Measurements from ENCODE around the gene NRIP2. TPM values are rescaled to one million over a fixed set of nuclear protein-coding genes. Genes with fewer than 3 reads are reported as not detected.

NRIP2 gene
- total and polyA plus RNA-seq, 4 experiments from 2014 or later = 0.29 to 2.0 TPM; not detected in 2

DNA sequence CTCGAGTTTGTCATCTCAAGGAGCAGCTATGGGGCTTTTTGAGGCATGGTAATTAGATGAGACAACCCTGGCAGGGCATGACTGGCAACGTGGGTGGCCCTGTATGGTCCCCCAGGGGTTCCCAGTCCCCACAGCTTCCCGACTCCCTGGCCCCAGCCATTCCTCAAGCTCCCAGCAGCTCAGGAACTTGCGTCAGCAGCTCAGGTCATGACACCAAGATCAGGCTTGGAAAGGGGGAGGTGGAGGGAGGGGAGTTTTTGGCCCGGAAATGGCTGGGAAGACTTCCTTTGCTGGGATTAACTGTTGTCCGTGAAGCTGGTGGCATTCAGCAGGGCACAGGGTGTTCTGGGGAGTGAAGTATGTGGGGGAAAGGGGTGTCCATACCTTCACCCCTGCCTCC, 10.4 kb upstream of the NRIP2 start:
- Histone ChIP-seq H3K9me3 (ENCODE audit: control insufficient read depth in 1 of 2, low read length in 2 of 2) (no peaks in the 10 kb centered on the region), H3K36me3 (ENCODE audit: insufficient read depth, low read length) (peaks cover 14% of the 10 kb centered on the region), H3K4me1 (ENCODE audit: insufficient read depth, low read length) (no peaks in the 10 kb centered on the region), H3K27ac (ENCODE audit: low read depth, low read length) (no peak overlapping the region), H3K27me3 (ENCODE audit: insufficient read depth, low read length) (no peaks in the 10 kb centered on the region), H3K4me3 (ENCODE audit: low read length in 2 of 2) (no peak overlapping the region)
- Mint-ChIP-seq H3K36me3 (peaks cover 35 to 52% of the 10 kb centered on the region in 2 donors), H3K27ac (no peak overlapping the region), H3K4me1 (peaks cover 0 to 3% (median under 1%) of the 10 kb centered on the region in 4 donors), H3K9me3 (no peaks in the 10 kb centered on the region), H3K27me3 (no peaks in the 10 kb centered on the region), H3K4me3 (no peak overlapping the region)
- ChIA-PET CTCF (ENCODE audit: partially characterized antibody) (interaction anchor here (1.1 to 1.5 kb wide), 4 partner anchors 9 to 196 kb away, joined by 3 to 6 read pairs (median 4); no protein-coding TSS in a partner anchor), POLR2A (ENCODE audit: partially characterized antibody) (no interaction called here)
- DNase-seq = no peak
- intact Hi-C loops (cut with micrococcal nuclease) = loop anchor here (10.0 kb wide), 1 partner anchor 200 kb away; no protein-coding TSS in a partner anchor

DNA sequence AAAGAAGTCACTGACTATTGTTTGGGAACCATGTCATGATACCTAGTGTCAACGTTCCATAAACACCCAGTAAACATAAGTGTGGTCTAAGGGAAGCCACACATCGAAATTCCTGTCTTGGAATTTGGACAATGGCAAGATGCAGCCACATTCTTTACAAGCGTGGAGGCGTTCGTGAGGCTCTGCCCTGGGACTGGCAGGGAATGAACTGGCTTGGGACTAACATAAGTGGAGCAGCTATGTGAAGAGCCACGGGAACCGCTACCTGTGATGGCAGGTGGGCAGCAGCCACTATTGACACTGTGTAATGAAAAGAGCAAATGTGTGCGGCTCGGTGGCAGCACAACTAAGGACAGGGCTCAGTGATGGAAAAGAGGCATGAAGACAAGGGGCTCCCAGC, 10.0 kb upstream of the NRIP2 start:
- H3K27me3 Mint-ChIP-seq = no peaks in the 10 kb centered on the region
- no peaks in the 10 kb centered on the region for H3K9me3 ChIP-seq (ENCODE audit: control insufficient read depth in 1 of 2, low read length in 2 of 2)
- peaks cover 15% of the 10 kb centered on the region for H3K36me3 ChIP-seq (ENCODE audit: insufficient read depth, low read length)
- ChIA-PET POLR2A (ENCODE audit: partially characterized antibody) (no interaction called here), CTCF (ENCODE audit: partially characterized antibody) (interaction anchor here (0.6 to 1.5 kb wide), 4 partner anchors 9 to 197 kb away, joined by 3 to 6 read pairs (median 4); no protein-coding TSS in a partner anchor)
- H3K4me1 ChIP-seq (ENCODE audit: insufficient read depth, low read length) = no peaks in the 10 kb centered on the region
- peaks cover 37 to 52% of the 10 kb centered on the region in 2 donors for H3K36me3 Mint-ChIP-seq
- H3K4me3 Mint-ChIP-seq = no peak overlapping the region
- peaks cover 0 to 3% (median under 1%) of the 10 kb centered on the region in 4 donors for H3K4me1 Mint-ChIP-seq
- H3K9me3 Mint-ChIP-seq = no peaks in the 10 kb centered on the region
- H3K27ac Mint-ChIP-seq = peak overlapping the region in 1 of 7 donors; percentile 81
- intact Hi-C loops (cut with micrococcal nuclease) = loop anchor here (10.0 kb wide), 1 partner anchor 200 kb away; no protein-coding TSS in a partner anchor
- no peak for DNase-seq
- no peak overlapping the region for H3K4me3 ChIP-seq (ENCODE audit: low read length in 2 of 2)
- no peaks in the 10 kb centered on the region for H3K27me3 ChIP-seq (ENCODE audit: insufficient read depth, low read length)
- H3K27ac ChIP-seq (ENCODE audit: low read depth, low read length) = no peak overlapping the region

DNA sequence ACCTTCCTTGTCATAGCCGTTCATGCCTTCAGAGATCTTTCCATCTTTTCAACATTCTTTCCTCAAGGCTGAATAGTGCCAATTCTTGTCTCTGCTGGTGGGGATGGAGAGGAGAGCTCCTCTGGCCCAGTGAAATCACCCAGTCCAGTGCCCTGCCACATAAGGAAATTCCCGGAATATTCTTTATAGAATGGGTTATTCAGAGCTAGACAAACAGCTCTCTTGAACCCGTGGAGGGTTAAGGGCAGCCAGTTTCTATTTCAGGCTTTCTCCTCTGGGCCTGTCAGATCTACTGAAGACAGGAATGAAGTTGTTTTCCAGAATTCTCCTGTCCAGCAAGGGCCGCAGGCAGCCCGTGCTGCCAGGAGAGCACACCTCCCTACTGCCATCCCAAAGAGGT, 8.1 kb upstream of the NRIP2 start:
- Histone ChIP-seq H3K36me3 (ENCODE audit: insufficient read depth, low read length) (peaks cover 22% of the 10 kb centered on the region), H3K27me3 (ENCODE audit: insufficient read depth, low read length) (no peaks in the 10 kb centered on the region), H3K27ac (ENCODE audit: low read depth, low read length) (no peak overlapping the region), H3K9me3 (ENCODE audit: control insufficient read depth in 1 of 2, low read length in 2 of 2) (no peaks in the 10 kb centered on the region), H3K4me3 (ENCODE audit: low read length in 2 of 2) (no peak overlapping the region), H3K4me1 (ENCODE audit: insufficient read depth, low read length) (no peaks in the 10 kb centered on the region)
- intact Hi-C loops (cut with micrococcal nuclease) = loop anchor here (10.0 kb wide), 1 partner anchor 202 kb away; no protein-coding TSS in a partner anchor
- Mint-ChIP-seq H3K4me1 (peaks cover 0 to 2% (median under 1%) of the 10 kb centered on the region in 4 donors), H3K27me3 (no peaks in the 10 kb centered on the region), H3K4me3 (no peak overlapping the region), H3K27ac (no peak overlapping the region), H3K36me3 (peaks cover 42 to 49% of the 10 kb centered on the region in 2 donors), H3K9me3 (peaks cover 0 to 2% (median 0%) of the 10 kb centered on the region in 8 donors)
- no peak for DNase-seq
- POLR2A ChIA-PET (ENCODE audit: partially characterized antibody) = no interaction called here
- CTCF ChIA-PET (ENCODE audit: partially characterized antibody) = no interaction called here

DNA sequence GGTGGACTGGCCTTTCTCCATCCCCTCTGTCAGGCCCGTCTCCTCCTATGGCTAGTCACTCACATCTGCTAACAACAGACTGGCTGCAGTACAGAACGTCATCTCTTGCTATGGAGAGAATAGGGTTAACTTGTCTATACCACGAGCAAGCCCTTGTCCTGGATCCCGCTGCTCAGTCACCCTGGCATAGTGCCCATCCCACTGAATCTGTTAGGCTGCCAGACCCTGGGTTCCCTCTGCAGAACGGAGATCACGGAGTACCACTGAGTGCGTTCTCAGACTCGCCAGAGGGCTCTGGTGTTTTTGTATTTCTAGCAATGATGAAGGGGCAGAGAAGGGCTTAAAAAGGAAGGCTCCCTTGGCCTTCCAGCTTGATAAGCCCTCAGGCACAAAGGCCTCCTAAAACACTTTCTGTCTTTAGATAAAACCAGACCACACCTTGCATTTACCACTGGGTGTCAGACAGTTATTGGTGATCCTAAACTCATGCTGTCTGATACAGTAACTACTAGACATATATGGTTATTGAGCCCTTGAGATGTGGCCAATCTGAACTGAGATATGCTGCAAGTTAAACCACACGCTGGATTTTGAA, 6.3 kb upstream of the NRIP2 start:
- ChIA-PET POLR2A (ENCODE audit: partially characterized antibody) (no interaction called here), CTCF (ENCODE audit: partially characterized antibody) (no interaction called here)
- Histone ChIP-seq H3K9me3 (ENCODE audit: control insufficient read depth in 1 of 2, low read length in 2 of 2) (no peaks in the 10 kb centered on the region), H3K4me1 (ENCODE audit: insufficient read depth, low read length) (no peaks in the 10 kb centered on the region), H3K36me3 (ENCODE audit: insufficient read depth, low read length) (peaks cover 22% of the 10 kb centered on the region), H3K27me3 (ENCODE audit: insufficient read depth, low read length) (no peaks in the 10 kb centered on the region), H3K27ac (ENCODE audit: low read depth, low read length) (no peak overlapping the region), H3K4me3 (ENCODE audit: low read length in 2 of 2) (no peak overlapping the region)
- no peaks in the 10 kb centered on the region for H3K27me3 Mint-ChIP-seq
- peaks cover 38 to 49% of the 10 kb centered on the region in 2 donors for H3K36me3 Mint-ChIP-seq
- intact Hi-C loops (cut with micrococcal nuclease) = loop anchor here (10.0 kb wide), 1 partner anchor 204 kb away; no protein-coding TSS in a partner anchor
- peaks cover 0 to 2% (median 0%) of the 10 kb centered on the region in 8 donors for H3K9me3 Mint-ChIP-seq
- H3K4me1 Mint-ChIP-seq = peaks cover 0 to 2% (median under 1%) of the 10 kb centered on the region in 4 donors
- H3K27ac Mint-ChIP-seq = no peak overlapping the region
- no peak for DNase-seq
- H3K4me3 Mint-ChIP-seq = no peak overlapping the region

DNA sequence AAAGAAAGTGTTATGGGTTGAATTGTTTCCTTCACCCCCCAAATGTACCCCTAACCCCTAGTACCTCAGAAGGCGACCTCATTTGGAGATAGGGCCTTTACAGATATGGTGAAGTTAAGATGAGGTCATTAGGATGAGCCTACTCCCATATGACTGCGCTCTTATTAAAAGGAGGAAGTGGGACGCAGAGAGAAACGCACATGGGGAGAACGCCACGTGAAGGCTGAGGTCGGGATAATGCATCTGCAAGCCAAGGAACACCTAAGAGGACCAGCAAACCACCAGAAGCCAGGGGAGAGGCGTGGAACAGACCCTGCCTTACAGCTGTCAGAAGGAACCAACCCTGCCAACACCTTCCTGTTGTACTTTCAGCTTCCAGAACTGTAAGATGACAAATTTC, 1.7 kb upstream of the NRIP2 start:
- H3K9me3 Mint-ChIP-seq = peaks cover 0 to 2% (median 0%) of the 10 kb centered on the region in 8 donors
- no peak overlapping the region for H3K4me3 ChIP-seq (ENCODE audit: low read length in 2 of 2)
- peaks cover 14% of the 10 kb centered on the region for H3K36me3 ChIP-seq (ENCODE audit: insufficient read depth, low read length)
- no peaks in the 10 kb centered on the region for H3K4me1 ChIP-seq (ENCODE audit: insufficient read depth, low read length)
- H3K4me3 Mint-ChIP-seq = no peak overlapping the region
- H3K27me3 ChIP-seq (ENCODE audit: insufficient read depth, low read length) = no peaks in the 10 kb centered on the region
- H3K36me3 Mint-ChIP-seq = peaks cover 26 to 36% of the 10 kb centered on the region in 2 donors
- H3K27me3 Mint-ChIP-seq = no peaks in the 10 kb centered on the region
- no peaks in the 10 kb centered on the region for H3K9me3 ChIP-seq (ENCODE audit: control insufficient read depth in 1 of 2, low read length in 2 of 2)
- no peak for DNase-seq
- intact Hi-C loops (cut with micrococcal nuclease) = no loop called here
- ChIA-PET CTCF (ENCODE audit: partially characterized antibody) (no interaction called here), POLR2A (ENCODE audit: partially characterized antibody) (interaction anchor here (0.9 kb wide), 1 partner anchor 40 kb away, joined by 3 read pairs; the partner anchor contains the start of genes FOXM1 and RHNO1)
- peaks cover 0 to 9% (median 2%) of the 10 kb centered on the region in 4 donors for H3K4me1 Mint-ChIP-seq
- H3K27ac Mint-ChIP-seq = no peak overlapping the region
- H3K27ac ChIP-seq (ENCODE audit: low read depth, low read length) = no peak overlapping the region

DNA sequence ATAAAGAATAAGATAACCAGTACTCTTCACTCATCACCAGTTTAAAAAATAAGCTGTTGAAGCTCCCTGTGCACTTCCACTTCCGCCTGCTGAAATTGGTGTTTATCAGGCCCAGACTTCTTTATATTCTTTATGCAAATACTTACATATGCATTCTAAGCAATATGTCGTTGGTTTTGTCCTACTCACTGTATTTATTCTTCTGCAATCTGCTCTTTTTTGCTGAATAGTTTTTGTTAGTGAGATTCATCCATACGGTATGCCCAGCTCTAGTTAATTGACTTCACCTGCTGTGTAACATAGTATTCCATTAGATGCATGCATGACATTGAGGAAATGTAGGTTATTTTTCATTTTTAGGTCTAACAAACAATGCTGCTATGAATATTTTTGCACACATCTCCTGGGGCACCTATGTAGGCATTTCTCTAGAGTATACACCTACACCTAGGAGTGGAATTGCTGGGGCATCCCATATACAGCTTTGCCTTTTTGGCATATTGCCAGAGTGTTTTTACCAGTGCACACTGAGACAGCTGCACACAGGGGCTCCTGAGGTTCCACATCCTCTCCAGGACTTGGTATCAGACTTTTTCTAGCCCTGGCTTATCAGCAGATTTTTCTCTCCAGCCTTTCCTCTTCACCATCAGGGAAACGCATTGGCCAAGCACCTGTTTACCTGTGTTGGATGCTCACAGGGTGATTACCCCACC, 1.0 kb upstream of the NRIP2 start:
- no peaks in the 10 kb centered on the region for H3K27me3 Mint-ChIP-seq
- no peak overlapping the region for H3K27ac Mint-ChIP-seq
- H3K9me3 Mint-ChIP-seq = peaks cover 0 to 2% (median 0%) of the 10 kb centered on the region in 8 donors
- no peak overlapping the region for H3K4me3 ChIP-seq (ENCODE audit: low read length in 2 of 2)
- no peaks in the 10 kb centered on the region for H3K27me3 ChIP-seq (ENCODE audit: insufficient read depth, low read length)
- H3K4me1 Mint-ChIP-seq = peaks cover 0 to 9% (median 2%) of the 10 kb centered on the region in 4 donors
- H3K27ac ChIP-seq (ENCODE audit: low read depth, low read length) = no peak overlapping the region
- POLR2A ChIA-PET (ENCODE audit: partially characterized antibody) = interaction anchor here (0.9 kb wide), 1 partner anchor 41 kb away, joined by 3 read pairs; the partner anchor contains the start of genes FOXM1 and RHNO1
- DNase-seq = no peak
- no peaks in the 10 kb centered on the region for H3K9me3 ChIP-seq (ENCODE audit: control insufficient read depth in 1 of 2, low read length in 2 of 2)
- peaks cover 28 to 36% of the 10 kb centered on the region in 2 donors for H3K36me3 Mint-ChIP-seq
- H3K4me1 ChIP-seq (ENCODE audit: insufficient read depth, low read length) = no peaks in the 10 kb centered on the region
- CTCF ChIA-PET (ENCODE audit: partially characterized antibody) = interaction anchor here (1.2 kb wide), 1 partner anchor 9 kb away, joined by 4 read pairs; no protein-coding TSS in a partner anchor
- intact Hi-C loops (cut with micrococcal nuclease) = no loop called here
- no peak overlapping the region for H3K4me3 Mint-ChIP-seq
- peaks cover 16% of the 10 kb centered on the region for H3K36me3 ChIP-seq (ENCODE audit: insufficient read depth, low read length)

DNA sequence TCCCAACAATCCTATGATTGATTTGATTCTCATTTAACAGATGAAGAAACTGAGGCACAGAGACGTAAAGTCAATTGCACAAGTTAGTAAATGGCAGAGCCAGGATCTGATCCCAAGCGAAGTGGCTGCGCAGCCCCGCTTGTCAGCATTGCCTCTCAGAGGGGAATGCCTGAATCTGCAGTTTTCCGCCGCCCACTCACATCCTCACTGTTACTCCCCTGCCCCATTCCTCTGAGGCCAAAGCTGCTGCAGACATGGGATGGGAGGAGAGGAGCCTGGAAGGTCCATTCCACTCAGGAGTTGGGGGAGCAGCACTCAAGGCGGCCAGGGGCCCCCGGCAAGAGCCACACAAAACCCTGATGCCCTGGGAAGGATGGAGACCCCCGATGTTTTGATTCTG, 1.0 kb downstream of the NRIP2 start:
- Mint-ChIP-seq H3K4me3 (no peak overlapping the region), H3K9me3 (peaks cover 0 to 2% (median 0%) of the 10 kb centered on the region in 8 donors), H3K4me1 (peaks cover 0 to 9% (median 3%) of the 10 kb centered on the region in 4 donors), H3K27me3 (no peaks in the 10 kb centered on the region), H3K27ac (no peak overlapping the region), H3K36me3 (peaks cover 31 to 37% of the 10 kb centered on the region in 2 donors)
- H3K36me3 ChIP-seq (ENCODE audit: insufficient read depth, low read length) = peaks cover 11% of the 10 kb centered on the region
- no peaks in the 10 kb centered on the region for H3K4me1 ChIP-seq (ENCODE audit: insufficient read depth, low read length)
- H3K9me3 ChIP-seq (ENCODE audit: control insufficient read depth in 1 of 2, low read length in 2 of 2) = no peaks in the 10 kb centered on the region
- intact Hi-C loops (cut with micrococcal nuclease) = no loop called here
- H3K27ac ChIP-seq (ENCODE audit: low read depth, low read length) = no peak overlapping the region
- ChIA-PET CTCF (ENCODE audit: partially characterized antibody) (interaction anchor here (0.6 to 1.1 kb wide), 2 partner anchors 18 kb away, joined by 3 read pairs; no protein-coding TSS in a partner anchor), POLR2A (ENCODE audit: partially characterized antibody) (no interaction called here)
- H3K27me3 ChIP-seq (ENCODE audit: insufficient read depth, low read length) = no peaks in the 10 kb centered on the region
- no peak for DNase-seq
- no peak overlapping the region for H3K4me3 ChIP-seq (ENCODE audit: low read length in 2 of 2)

Measured in CD4-positive, alpha-beta memory T cell (primary cell).